Measurements from ENCODE around the gene OPA3. TPM values are rescaled to one million over a fixed set of nuclear protein-coding genes. Genes with fewer than 3 reads are reported as not detected.

OPA3 gene
- total RNA-seq, 1 experiment from 2014 or later = 17.7 TPM

GRCh38 chr19:45484273-45484945 is 100.2 kb downstream of the OPA3 start:
- H3K36me3 Mint-ChIP-seq (ENCODE audit: insufficient read depth, unreplicated experiment) = no peaks in the 10 kb centered on the region
- no peak overlapping the region for H3K4me3 Mint-ChIP-seq (ENCODE audit: unreplicated experiment)
- no peak overlapping the region for H3K27ac Mint-ChIP-seq (ENCODE audit: unreplicated experiment)
- H3K9me3 ChIP-seq = no peaks in the 10 kb centered on the region
- TF ChIP-seq CTCF (IDR thresholded peaks at IDR 0.05; ENCODE audit: insufficient read depth in 1 of 2, low read depth in 1 of 2, low read length in 1 of 2, severe bottlenecking in 1 of 2, unreplicated experiment in 1 of 2) = no peak
- H3K9me3 Mint-ChIP-seq (ENCODE audit: unreplicated experiment) = no peaks in the 10 kb centered on the region
- DNase-seq = no peak
- CTCF ChIA-PET = interaction anchor here (0.5 to 2.5 kb wide), 18 partner anchors 9 to 307 kb away, joined by 3 to 68 read pairs (median 6); partner anchors contain the start of genes ERCC1, FOSB, PPM1N and PPP1R13L
- no peaks in the 10 kb centered on the region for H3K4me1 ChIP-seq
- H3K36me3 ChIP-seq (ENCODE audit: control insufficient read depth, insufficient read depth, low read length) = no peaks in the 10 kb centered on the region
- intact Hi-C loops (cut with micrococcal nuclease; ENCODE audit: unreplicated experiment) = loop anchor here (2.0 kb wide), 1 partner anchor 62 kb away; the partner anchor contains the start of gene ERCC1
- peaks cover 6% of the 10 kb centered on the region for H3K4me1 Mint-ChIP-seq (ENCODE audit: low read depth, unreplicated experiment)
- no peaks in the 10 kb centered on the region for H3K27me3 ChIP-seq (replicated peaks; ENCODE audit: control insufficient read depth, insufficient read depth, low read length)
- BruUV-seq (replicated peaks) = no TSS peak
- POLR2A ChIA-PET = interaction anchor here (1.8 kb wide), 1 partner anchor 15 kb away, joined by 6 read pairs; no protein-coding TSS in a partner anchor
- H3K4me3 ChIP-seq (ENCODE audit: low read depth, low read length) = no peak overlapping the region
- no peaks in the 10 kb centered on the region for H3K27me3 Mint-ChIP-seq (ENCODE audit: insufficient read depth, unreplicated experiment)

- no peak for DNase-seq
- ChIA-PET POLR2A (no interaction called here), CTCF (no interaction called here)
- no TSS peak for BruUV-seq (replicated peaks)
- no peak overlapping the region for H3K4me3 ChIP-seq (ENCODE audit: low read depth, low read length)
- peaks cover 6% of the 10 kb centered on the region for H3K4me1 Mint-ChIP-seq (ENCODE audit: low read depth, unreplicated experiment)
- H3K27me3 ChIP-seq (replicated peaks; ENCODE audit: control insufficient read depth, insufficient read depth, low read length) = no peaks in the 10 kb centered on the region
- H3K9me3 ChIP-seq = no peaks in the 10 kb centered on the region
- peaks cover 12% of the 10 kb centered on the region for H3K36me3 Mint-ChIP-seq (ENCODE audit: insufficient read depth, unreplicated experiment)
- no peaks in the 10 kb centered on the region for H3K36me3 ChIP-seq (ENCODE audit: control insufficient read depth, insufficient read depth, low read length)
- no peaks in the 10 kb centered on the region for H3K27me3 Mint-ChIP-seq (ENCODE audit: insufficient read depth, unreplicated experiment)
- H3K4me3 Mint-ChIP-seq (ENCODE audit: unreplicated experiment) = no peak overlapping the region
- no peak overlapping the region for H3K27ac Mint-ChIP-seq (ENCODE audit: unreplicated experiment)
- 0 out of 2 replicates have a peak, but pooled peaks cover under 1% of the 10 kb centered on the region for H3K4me1 ChIP-seq
- no peaks in the 10 kb centered on the region for H3K9me3 Mint-ChIP-seq (ENCODE audit: unreplicated experiment)
- intact Hi-C loops (cut with micrococcal nuclease; ENCODE audit: unreplicated experiment) = no loop called here
- TF ChIP-seq CTCF (IDR thresholded peaks at IDR 0.05; ENCODE audit: insufficient read depth in 1 of 2, low read depth in 1 of 2, low read length in 1 of 2, severe bottlenecking in 1 of 2, unreplicated experiment in 1 of 2) = no peak
Observed at GRCh38 chr19:45483033-45483432, 101.6 kb downstream of the OPA3 start.

- POLR2A ChIA-PET = interaction anchor here (0.5 to 2.1 kb wide), 8 partner anchors 9 to 303 kb away, joined by 3 to 28 read pairs (median 4); partner anchors contain the start of genes FOSB, QPCTL and SNRPD2
- peak; percentile 92 to 94 for DNase-seq
Observed at GRCh38 chr19:45478454-45479238, 106.0 kb downstream of the OPA3 start.

More at GRCh38 chr19:45478454-45479238, 106.0 kb downstream of the OPA3 start:
- Mint-ChIP-seq H3K9me3 (ENCODE audit: unreplicated experiment) (no peaks in the 10 kb centered on the region), H3K27me3 (ENCODE audit: insufficient read depth, unreplicated experiment) (peaks cover 2% of the 10 kb centered on the region), H3K4me1 (ENCODE audit: low read depth, unreplicated experiment) (peaks cover 7% of the 10 kb centered on the region), H3K27ac (ENCODE audit: unreplicated experiment) (peak overlapping the region; percentile 99), H3K4me3 (ENCODE audit: unreplicated experiment) (peak overlapping the region; percentile 53), H3K36me3 (ENCODE audit: insufficient read depth, unreplicated experiment) (peaks cover 18% of the 10 kb centered on the region)
- H3K4me3 ChIP-seq (ENCODE audit: low read depth, low read length) = peak overlapping the region; percentile 53
- intact Hi-C loops (cut with micrococcal nuclease; ENCODE audit: unreplicated experiment) = loop anchor here (1.0 to 2.0 kb wide), 5 partner anchors 9 to 278 kb away; no protein-coding TSS in a partner anchor
- H3K27me3 ChIP-seq (replicated peaks; ENCODE audit: control insufficient read depth, insufficient read depth, low read length) = no peaks in the 10 kb centered on the region
- BruUV-seq (replicated peaks) = TSS peak; percentile 100
- H3K9me3 ChIP-seq = no peaks in the 10 kb centered on the region
- H3K4me1 ChIP-seq = 0 out of 2 replicates have a peak, but pooled peaks cover 4% of the 10 kb centered on the region
- CTCF ChIA-PET = interaction anchor here (0.6 to 4.1 kb wide), 30 partner anchors 10 to 439 kb away, joined by 3 to 261 read pairs (median 4); partner anchors contain the start of genes BLOC1S3, FOSB, PPP1R13L and QPCTL
- TF ChIP-seq CTCF (IDR thresholded peaks at IDR 0.05; ENCODE audit: insufficient read depth in 1 of 2, low read depth in 1 of 2, low read length in 1 of 2, severe bottlenecking in 1 of 2, unreplicated experiment in 1 of 2) = peak; percentile 94 to 96
- no peaks in the 10 kb centered on the region for H3K36me3 ChIP-seq (ENCODE audit: control insufficient read depth, insufficient read depth, low read length)

All from Caco-2 (cell line).